ENCODE measurements around the gene TEX13D.

TEX13D gene

DNA sequence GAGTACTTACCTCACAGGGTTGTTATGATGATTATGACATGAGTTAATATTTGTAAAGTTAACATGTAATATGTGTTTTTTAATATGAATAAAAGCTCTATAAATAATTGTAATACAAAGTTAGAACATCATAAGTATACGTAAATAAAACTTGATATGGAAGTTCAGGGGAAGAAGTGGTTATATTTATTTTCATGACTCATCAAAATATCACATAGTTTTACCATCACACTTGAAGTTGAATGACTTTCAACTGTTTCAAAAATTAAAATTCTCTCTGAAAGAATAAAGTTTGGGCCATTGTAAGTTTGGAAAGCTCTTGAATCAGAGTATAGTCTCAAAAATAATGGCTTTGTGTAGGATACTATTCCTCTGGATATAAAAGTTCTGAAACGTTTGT is 22.2 kb downstream of the TEX13D start:
- no peak overlapping the region for H3K27ac ChIP-seq
- TF ChIP-seq, protein P1, sequence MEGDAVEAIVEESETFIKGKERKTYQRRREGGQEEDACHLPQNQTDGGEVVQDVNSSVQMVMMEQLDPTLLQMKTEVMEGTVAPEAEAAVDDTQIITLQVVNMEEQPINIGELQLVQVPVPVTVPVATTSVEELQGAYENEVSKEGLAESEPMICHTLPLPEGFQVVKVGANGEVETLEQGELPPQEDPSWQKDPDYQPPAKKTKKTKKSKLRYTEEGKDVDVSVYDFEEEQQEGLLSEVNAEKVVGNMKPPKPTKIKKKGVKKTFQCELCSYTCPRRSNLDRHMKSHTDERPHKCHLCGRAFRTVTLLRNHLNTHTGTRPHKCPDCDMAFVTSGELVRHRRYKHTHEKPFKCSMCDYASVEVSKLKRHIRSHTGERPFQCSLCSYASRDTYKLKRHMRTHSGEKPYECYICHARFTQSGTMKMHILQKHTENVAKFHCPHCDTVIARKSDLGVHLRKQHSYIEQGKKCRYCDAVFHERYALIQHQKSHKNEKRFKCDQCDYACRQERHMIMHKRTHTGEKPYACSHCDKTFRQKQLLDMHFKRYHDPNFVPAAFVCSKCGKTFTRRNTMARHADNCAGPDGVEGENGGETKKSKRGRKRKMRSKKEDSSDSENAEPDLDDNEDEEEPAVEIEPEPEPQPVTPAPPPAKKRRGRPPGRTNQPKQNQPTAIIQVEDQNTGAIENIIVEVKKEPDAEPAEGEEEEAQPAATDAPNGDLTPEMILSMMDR (conservative IDR thresholded peaks at IDR 0.05) = no peak

DNA sequence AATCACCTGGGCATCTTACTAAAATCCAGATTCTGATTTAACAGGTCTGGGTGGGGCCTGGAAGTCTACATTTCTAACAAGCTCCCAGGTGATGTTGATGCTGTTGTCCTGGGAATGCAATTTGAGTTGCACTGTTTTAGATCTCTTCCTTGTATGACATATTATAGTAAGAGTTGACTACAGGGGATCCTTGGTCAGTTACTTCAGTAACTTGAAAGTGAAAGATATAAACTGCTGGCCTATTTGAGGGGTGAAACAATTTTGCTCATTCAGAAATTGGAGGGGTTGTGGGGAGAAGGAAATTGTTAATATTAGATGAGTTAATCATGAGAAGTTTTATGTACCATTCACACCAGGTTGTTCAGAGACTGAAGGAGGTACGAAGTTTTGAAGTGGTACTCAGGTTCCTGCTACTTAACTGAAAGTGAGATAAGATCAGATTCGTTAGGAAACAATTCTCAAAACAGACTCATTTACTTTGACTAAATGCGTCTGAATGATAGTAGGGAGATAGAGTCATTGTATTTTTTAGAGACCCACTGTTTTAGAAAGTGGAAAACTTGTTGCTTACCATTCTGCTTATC is 26.4 kb downstream of the TEX13D start:
- TF ChIP-seq, protein P1 (conservative IDR thresholded peaks at IDR 0.05) = no peak
- H3K27ac ChIP-seq = no peak overlapping the region

DNA sequence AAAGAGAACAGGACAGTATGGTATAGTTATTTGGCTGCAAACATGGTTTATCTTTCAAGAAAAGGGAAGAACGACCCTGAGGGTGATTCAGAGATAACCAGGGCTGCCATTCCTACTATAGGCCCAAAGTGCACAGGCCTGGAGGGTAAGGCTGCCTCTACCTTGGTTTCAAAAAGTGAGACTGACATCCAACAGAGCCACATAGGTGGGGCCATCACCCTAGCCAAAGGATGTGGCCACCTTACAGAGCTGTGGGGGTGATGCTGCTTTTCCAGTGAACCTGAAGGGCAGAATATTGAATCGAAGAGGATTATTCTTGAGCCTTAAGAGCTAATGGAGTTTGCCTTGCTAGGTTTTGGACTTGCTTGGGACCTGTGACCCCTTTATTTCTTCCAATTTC is 29.6 kb downstream of the TEX13D start:
- H3K27ac ChIP-seq = no peak overlapping the region

DNA sequence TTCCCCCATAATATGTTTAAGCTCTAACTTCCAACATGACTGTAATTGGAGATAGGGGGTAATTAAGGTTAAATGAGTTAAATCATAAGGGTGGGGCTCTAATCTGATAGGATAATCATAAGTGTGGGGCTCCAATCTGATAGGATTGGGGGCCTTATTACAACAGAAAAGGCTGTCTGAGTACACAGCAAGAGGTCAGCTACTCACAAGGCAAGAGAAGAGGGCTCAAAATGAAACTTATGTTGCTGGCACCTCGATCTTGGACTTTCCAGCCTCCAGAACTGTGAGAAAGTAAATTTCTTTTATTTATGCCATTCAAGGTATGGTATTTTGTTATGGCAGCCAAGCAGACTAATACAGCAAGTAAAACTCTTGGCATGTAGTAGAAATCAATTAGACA is 30.3 kb downstream of the TEX13D start:
- no peak overlapping the region for H3K27ac ChIP-seq
- TF ChIP-seq, protein P1 (conservative IDR thresholded peaks at IDR 0.05) = no peak

More for the DNA sequence above, 29.6 kb downstream of the TEX13D start:
- TF ChIP-seq, protein P1 (conservative IDR thresholded peaks at IDR 0.05) = no peak

DNA sequence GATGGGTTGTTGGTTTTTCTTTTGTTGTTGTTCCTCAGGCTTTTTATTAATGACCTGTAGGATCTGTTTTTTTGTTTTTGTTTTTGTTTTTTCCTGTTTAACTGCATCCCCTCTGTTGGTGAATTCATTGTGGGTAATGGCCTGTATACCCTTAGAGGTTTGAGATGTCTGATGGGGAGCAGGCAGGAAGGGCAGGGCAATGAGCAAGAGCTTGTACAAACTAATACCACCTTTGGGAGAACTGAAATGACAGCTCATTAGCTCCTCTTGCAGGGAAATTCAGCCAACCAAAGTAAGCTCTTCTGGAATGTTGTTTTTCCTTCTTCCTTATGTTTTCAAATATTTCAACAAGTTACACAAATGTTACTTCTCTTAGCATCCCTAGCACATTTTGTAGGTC is 37.3 kb downstream of the TEX13D start:
- no peak overlapping the region for H3K27ac ChIP-seq
- TF ChIP-seq, protein P1 (conservative IDR thresholded peaks at IDR 0.05) = no peak

DNA sequence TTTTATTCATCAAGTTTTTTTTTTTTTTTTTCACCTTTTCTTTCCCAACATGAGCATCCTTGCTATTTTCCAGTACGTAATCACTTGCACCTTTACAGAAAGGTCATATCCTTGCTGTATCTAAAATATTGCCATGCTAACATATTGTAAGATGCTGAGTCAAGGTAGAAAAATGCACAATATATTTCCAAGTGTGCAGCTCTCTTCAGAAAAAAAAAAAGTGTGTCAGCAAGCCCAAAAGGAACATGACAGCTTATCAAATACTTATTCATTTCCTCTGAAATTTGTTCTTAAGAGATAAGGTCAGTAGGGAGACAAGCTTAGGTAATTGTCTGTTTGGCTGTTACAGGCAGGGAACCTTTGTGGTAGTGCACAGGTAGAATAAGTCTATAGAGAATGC is 40.9 kb downstream of the TEX13D start:
- TF ChIP-seq, protein P1 (conservative IDR thresholded peaks at IDR 0.05) = no peak
- no peak overlapping the region for H3K27ac ChIP-seq

DNA sequence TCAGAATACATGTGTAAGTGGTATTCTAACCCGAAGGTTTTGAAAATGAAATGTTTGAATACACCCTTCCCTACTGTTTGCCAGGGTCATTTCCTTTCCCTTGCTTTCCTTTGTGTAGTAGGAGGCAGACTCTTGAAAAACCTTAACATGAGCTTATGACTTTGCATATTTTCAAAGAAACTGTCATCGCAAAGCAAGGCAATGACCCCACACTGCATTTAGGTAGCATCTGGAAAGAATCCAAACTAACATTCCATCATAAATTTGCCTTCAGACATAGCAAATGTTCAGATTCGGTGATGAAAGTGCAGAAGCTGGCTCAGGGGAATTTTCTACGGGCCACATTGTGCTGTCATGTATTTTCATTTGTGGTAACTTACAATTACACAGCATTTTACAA is 46.2 kb downstream of the TEX13D start:
- H3K27ac ChIP-seq = no peak overlapping the region
- TF ChIP-seq, protein P1 (conservative IDR thresholded peaks at IDR 0.05) = no peak
